Measurements from ENCODE around the gene ARSG. TPM values are rescaled to one million over a fixed set of nuclear protein-coding genes. Genes with fewer than 3 reads are reported as not detected.
"Not testable (repeated sequence)": the region's sequence is repeated elsewhere in the genome, so short reads cannot be mapped to it uniquely, and the experiment has no call there.

ARSG gene
- total and polyA plus RNA-seq, 2 of the 4 experiments (the other 2 are of a cell fraction): 2.9 to 3.0 TPM

DNA sequence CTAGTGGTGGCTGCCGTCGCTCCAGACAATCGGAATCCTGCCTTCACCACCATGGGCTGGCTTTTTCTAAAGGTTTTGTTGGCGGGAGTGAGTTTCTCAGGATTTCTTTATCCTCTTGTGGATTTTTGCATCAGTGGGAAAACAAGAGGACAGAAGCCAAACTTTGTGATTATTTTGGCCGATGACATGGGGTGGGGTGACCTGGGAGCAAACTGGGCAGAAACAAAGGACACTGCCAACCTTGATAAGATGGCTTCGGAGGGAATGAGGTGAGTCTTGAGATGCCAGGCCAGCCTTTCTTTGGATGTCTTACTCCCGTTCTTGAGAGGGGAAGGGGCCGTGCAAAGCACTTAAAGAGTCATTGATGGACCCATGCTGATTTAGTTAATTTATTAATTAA lies 16.1 kb downstream of the ARSG start:
- Histone ChIP-seq H2BK20ac (ENCODE audit: low read depth, low read length) (no peak overlapping the region), H2AK9ac (replicated peaks; ENCODE audit: low read depth, low read length, poor library complexity) (no peak overlapping the region), H2BK15ac (ENCODE audit: low read depth, low read length) (no peak overlapping the region), H3K4ac (ENCODE audit: low read depth, low read length) (no peak overlapping the region), H4K91ac (ENCODE audit: insufficient read depth, low read depth, low read length) (no peak overlapping the region), H3K18ac (ENCODE audit: low read depth, low read length) (no peak overlapping the region), H3K56ac (ENCODE audit: extremely low read depth, insufficient read depth, low read length) (no peak overlapping the region), H3K36me3 (ENCODE audit: control insufficient read depth, insufficient read depth, low read length) (no peaks in the 10 kb centered on the region), H3K4me2 (ENCODE audit: low read depth, low read length) (no peak overlapping the region), H3K14ac (replicated peaks; ENCODE audit: low read depth, low read length) (no peak overlapping the region), H3K79me1 (ENCODE audit: low read depth in 1 of 2, low read length in 2 of 2) (no peaks in the 10 kb centered on the region), H3K9me3 (ENCODE audit: control insufficient read depth, insufficient read depth, low read length) (no peaks in the 10 kb centered on the region), H3K9me1 (ENCODE audit: insufficient read depth, low read length) (no peaks in the 10 kb centered on the region), H3K23ac (ENCODE audit: low read depth, low read length) (no peak overlapping the region), H4K8ac (ENCODE audit: low read depth in 2 of 2, low read length in 2 of 2) (no peak overlapping the region), H2BK120ac (ENCODE audit: low read depth, low read length) (no peak overlapping the region), H3K4me1 (ENCODE audit: control insufficient read depth, insufficient read depth, low read length) (peaks cover under 1% of the 10 kb centered on the region), H4K5ac (ENCODE audit: low read depth, low read length) (no peak overlapping the region), H3K4me3 (ENCODE audit: insufficient read depth, low read depth, low read length) (no peak overlapping the region), H3K9ac (ENCODE audit: low read depth, low read length) (no peak overlapping the region), H2BK5ac (ENCODE audit: low read depth, low read length, poor library complexity, severe bottlenecking) (no peak overlapping the region), H2AK5ac (ENCODE audit: low read depth, low read length) (no peak overlapping the region), H2AFZ (replicated peaks; ENCODE audit: low read length, poor library complexity) (no peak overlapping the region), H3K27ac (ENCODE audit: insufficient read depth, low read length) (no peak overlapping the region), H3K27me3 (ENCODE audit: control insufficient read depth, insufficient read depth, low read length) (no peaks in the 10 kb centered on the region), H4K20me1 (ENCODE audit: insufficient read depth, low read length) (no peaks in the 10 kb centered on the region)
- CTCF ChIA-PET: no interaction called here
- no peak for ATAC-seq (ENCODE audit: low read depth)
- 86% methylated on average over 2 of the region's 8 CpGs; no CpG with 5 or more reads in 1 of the 2 experiments for WGBS, 2 experiments (ENCODE audit: extremely low coverage in 2 of 2, insufficient read length in 1 of 2)
- BruUV-seq (replicated peaks): no TSS peak
- in situ Hi-C loops (cut with MboI; ENCODE audit: low sequenced_read_pairs) (no loop called here), intact Hi-C loops (cut with micrococcal nuclease) (no loop called here), dilution Hi-C loops (cut with HindIII; ENCODE audit: low sequenced_read_pairs, unreplicated experiment) (no loop called here)
- TF ChIP-seq RCOR1 (IDR thresholded peaks at IDR 0.05; ENCODE audit: insufficient replicate concordance, low read length) (no peak), MXI1 (IDR thresholded peaks at IDR 0.05; ENCODE audit: borderline replicate concordance, low read depth, low read length) (no peak), BHLHE40 (IDR thresholded peaks at IDR 0.05; ENCODE audit: low read depth, low read length) (no peak), CHD1 (IDR thresholded peaks at IDR 0.05; ENCODE audit: low read depth, low read length) (no peak), RAD21 (IDR thresholded peaks at IDR 0.05; ENCODE audit: low read length) (no peak), MAZ (IDR thresholded peaks at IDR 0.05; ENCODE audit: borderline replicate concordance, low read depth, low read length) (no peak)
- no peak for DNase-seq
- POLR2A ChIA-PET (ENCODE audit: unreplicated experiment): no interaction called here

DNA sequence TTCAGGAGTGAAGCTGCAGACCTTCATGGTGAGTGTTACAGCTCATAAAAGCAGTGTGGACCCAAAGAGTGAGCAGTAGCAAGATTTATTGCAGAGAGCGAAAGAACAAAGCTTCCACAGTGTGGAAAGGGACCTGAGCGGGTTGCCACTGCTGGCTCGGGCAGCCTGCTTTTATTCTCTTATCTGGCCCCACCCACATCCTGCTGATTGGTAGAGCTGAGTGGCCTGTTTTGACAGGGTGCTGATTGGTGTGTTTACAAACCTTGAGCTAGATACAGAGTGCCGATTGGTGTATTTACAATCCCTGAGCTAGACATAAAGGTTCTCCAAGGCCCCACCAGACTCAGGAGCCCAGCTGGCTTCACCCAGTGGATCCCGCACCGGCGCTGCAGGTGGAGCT lies 17.2 kb downstream of the ARSG start:
- H3K79me1 ChIP-seq (ENCODE audit: low read depth in 1 of 2, low read length in 2 of 2); H3K27ac ChIP-seq (ENCODE audit: insufficient read depth, low read length); H3K4me3 ChIP-seq (ENCODE audit: insufficient read depth, low read depth, low read length); H3K56ac ChIP-seq (ENCODE audit: extremely low read depth, insufficient read depth, low read length); H3K4ac ChIP-seq (ENCODE audit: low read depth, low read length); H3K23ac ChIP-seq (ENCODE audit: low read depth, low read length); H2AK9ac ChIP-seq (replicated peaks; ENCODE audit: low read depth, low read length, poor library complexity); H3K27me3 ChIP-seq (ENCODE audit: control insufficient read depth, insufficient read depth, low read length); H2BK15ac ChIP-seq (ENCODE audit: low read depth, low read length); in situ Hi-C loops (cut with MboI; ENCODE audit: low sequenced_read_pairs); H3K18ac ChIP-seq (ENCODE audit: low read depth, low read length); H3K9me1 ChIP-seq (ENCODE audit: insufficient read depth, low read length); H2AK5ac ChIP-seq (ENCODE audit: low read depth, low read length); H3K4me1 ChIP-seq (ENCODE audit: control insufficient read depth, insufficient read depth, low read length); dilution Hi-C loops (cut with HindIII; ENCODE audit: low sequenced_read_pairs, unreplicated experiment); H4K5ac ChIP-seq (ENCODE audit: low read depth, low read length); H4K91ac ChIP-seq (ENCODE audit: insufficient read depth, low read depth, low read length); H3K9me3 ChIP-seq (ENCODE audit: control insufficient read depth, insufficient read depth, low read length); CTCF ChIA-PET; intact Hi-C loops (cut with micrococcal nuclease); H2BK20ac ChIP-seq (ENCODE audit: low read depth, low read length); H4K8ac ChIP-seq (ENCODE audit: low read depth in 2 of 2, low read length in 2 of 2); H3K14ac ChIP-seq (replicated peaks; ENCODE audit: low read depth, low read length); H2BK120ac ChIP-seq (ENCODE audit: low read depth, low read length); H3K36me3 ChIP-seq (ENCODE audit: control insufficient read depth, insufficient read depth, low read length); DNase-seq; H3K9ac ChIP-seq (ENCODE audit: low read depth, low read length); H3K4me2 ChIP-seq (ENCODE audit: low read depth, low read length); BruUV-seq (replicated peaks); ATAC-seq (ENCODE audit: low read depth); H2AFZ ChIP-seq (replicated peaks; ENCODE audit: low read length, poor library complexity); H4K20me1 ChIP-seq (ENCODE audit: insufficient read depth, low read length); POLR2A ChIA-PET (ENCODE audit: unreplicated experiment); H2BK5ac ChIP-seq (ENCODE audit: low read depth, low read length, poor library complexity, severe bottlenecking): not testable (repeated sequence)
- WGBS, 2 experiments (ENCODE audit: extremely low coverage in 2 of 2, insufficient read length in 1 of 2): no CpG with 5 or more reads among the region's 7 CpGs

All from IMR-90 (cell line).